NB4 (cell line): ENCODE measurements around the gene LYPD6B.

Experiments
- CTCF ChIP-seq: IDR thresholded peaks from one replicate; pipeline ENCODE4 v1.5.1; 2012; ENCODE audit warnings: low read depth, low read length
- MAX ChIP-seq: IDR thresholded peaks from 2 replicates; pipeline ENCODE4 v1.6.1; 2011; ENCODE audit warnings: low read depth, low read length
- MYC ChIP-seq: IDR thresholded peaks from 2 replicates; pipeline ENCODE4 v1.6.1; 2011; ENCODE audit warnings: low read depth, low read length
- POLR2A ChIP-seq: IDR thresholded peaks from 2 replicates; pipeline ENCODE4 v1.6.1; 2011; ENCODE audit warnings: mild to moderate bottlenecking; ENCODE audit not compliant: insufficient read length; ENCODE audit errors: extremely low read depth

GRCh38 chr2:149037851-149038250 lies 648 bp upstream of the LYPD6B start:
- TF ChIP-seq CTCF (no peak), POLR2A (no peak), MAX (no peak), MYC (no peak)
